ENCODE results near the gene PRPSAP1.

- TF ChIP-seq POLR2AphosphoS5 (IDR thresholded peaks at IDR 0.05; ENCODE audit: low read depth, low read length): no peak
- no peak for TF ChIP-seq TAF1 (IDR thresholded peaks at IDR 0.05; ENCODE audit: borderline replicate concordance, insufficient read depth, low read length)
- TF ChIP-seq REST (IDR thresholded peaks at IDR 0.05; ENCODE audit: insufficient read depth in 1 of 2, low read depth in 2 of 2, low read length in 2 of 2): no peak
- no peak for TF ChIP-seq SIN3A (IDR thresholded peaks at IDR 0.05; ENCODE audit: borderline replicate concordance, insufficient read depth, low read length)
These were observed 93.0 kb downstream of the PRPSAP1 start for GRCh38 chr17:76260669-76261068.
